GM21737 (cell line): ENCODE results near the gene SULT4A1.
"Not testable (repeated sequence)": the region's sequence is repeated elsewhere in the genome, so short reads cannot be mapped to it uniquely, and the experiment has no call there.

Source experiments
- ATAC-seq: cut with Tn5 transposase; IDR thresholded peaks from one replicate; pipeline ENCODE4 v1.9.1; 2021; ENCODE audit warnings: mild to moderate bottlenecking, moderate library complexity; ENCODE audit not compliant: unreplicated experiment

The SULT4A1 gene

DNA sequence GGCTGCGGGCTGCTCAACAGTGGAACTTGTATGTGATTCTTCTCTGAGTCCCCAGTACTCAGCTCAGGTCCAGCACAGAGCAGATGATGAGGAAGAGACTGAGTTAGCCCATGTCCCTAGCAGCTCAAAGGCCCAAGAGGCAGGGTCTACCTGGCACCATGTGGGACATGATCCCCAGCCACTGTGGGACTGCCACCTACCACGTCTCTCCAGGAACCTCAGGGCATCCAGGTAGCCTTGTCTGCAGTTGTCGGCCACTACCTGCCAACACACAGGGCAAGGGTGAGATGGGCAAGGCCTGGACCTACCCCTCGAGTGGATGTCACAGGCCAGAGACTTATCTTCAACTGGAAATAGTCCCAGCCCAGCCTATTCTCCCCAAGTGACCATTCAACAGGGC is 25.1 kb upstream of the SULT4A1 start:
- no peak for ATAC-seq

DNA sequence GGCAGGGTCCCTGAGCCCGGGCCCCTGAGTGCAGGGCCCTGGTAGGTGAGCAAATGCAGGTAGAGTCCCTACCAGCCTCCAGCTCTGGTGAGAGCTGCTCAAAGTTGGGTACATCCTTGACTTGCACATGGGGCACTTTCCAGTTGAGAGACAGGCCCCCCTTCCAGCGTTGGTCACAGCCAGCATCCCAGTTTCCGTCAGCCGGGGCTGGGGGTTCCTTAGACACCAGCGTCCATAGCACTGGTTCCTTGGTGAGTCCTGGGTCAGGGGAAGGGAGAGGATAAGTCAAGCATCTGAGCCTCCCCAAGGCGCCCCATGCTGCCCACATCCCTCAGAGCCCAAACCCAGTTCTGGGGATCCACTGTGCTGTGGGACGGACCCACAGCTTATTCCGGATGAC is 23.9 kb upstream of the SULT4A1 start:
- no peak for ATAC-seq

DNA sequence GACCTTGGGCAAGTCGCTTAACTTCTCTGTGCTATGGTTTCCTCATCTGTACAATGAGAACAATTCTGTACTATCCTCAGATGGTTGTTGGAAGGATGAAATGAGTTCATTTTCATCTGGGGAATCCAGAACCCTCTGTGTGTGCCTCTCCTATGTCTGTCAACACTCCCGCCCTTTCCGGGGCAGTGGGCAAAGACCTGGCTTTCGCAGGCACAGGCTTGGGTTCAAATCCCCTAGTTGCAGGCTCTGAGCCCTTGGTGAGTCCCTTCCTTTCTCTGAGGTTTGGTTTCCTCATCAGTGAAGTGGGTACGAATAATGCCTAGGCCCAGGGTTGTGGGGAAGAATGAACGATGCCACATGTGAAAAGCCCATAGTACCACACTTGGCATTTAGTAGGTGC is 23.5 kb upstream of the SULT4A1 start:
- no peak for ATAC-seq

DNA sequence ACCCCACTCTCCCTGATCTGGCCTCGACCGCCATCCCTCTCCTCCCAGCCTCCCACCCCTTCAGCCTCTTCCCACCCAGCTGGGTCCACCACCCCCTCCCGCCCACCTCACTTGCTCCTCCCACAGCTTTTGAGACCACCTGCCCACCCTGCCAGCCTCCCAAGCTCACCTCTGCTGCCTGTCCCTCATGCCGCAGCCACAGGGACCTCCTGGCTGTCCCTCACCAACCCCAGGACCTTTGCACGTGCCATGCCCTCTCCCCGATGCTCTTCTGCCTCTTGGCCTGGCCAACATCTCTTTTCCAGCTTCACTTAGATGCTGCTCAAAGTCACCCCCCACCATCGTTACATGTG is 23.0 kb upstream of the SULT4A1 start:
- ATAC-seq = no peak

DNA sequence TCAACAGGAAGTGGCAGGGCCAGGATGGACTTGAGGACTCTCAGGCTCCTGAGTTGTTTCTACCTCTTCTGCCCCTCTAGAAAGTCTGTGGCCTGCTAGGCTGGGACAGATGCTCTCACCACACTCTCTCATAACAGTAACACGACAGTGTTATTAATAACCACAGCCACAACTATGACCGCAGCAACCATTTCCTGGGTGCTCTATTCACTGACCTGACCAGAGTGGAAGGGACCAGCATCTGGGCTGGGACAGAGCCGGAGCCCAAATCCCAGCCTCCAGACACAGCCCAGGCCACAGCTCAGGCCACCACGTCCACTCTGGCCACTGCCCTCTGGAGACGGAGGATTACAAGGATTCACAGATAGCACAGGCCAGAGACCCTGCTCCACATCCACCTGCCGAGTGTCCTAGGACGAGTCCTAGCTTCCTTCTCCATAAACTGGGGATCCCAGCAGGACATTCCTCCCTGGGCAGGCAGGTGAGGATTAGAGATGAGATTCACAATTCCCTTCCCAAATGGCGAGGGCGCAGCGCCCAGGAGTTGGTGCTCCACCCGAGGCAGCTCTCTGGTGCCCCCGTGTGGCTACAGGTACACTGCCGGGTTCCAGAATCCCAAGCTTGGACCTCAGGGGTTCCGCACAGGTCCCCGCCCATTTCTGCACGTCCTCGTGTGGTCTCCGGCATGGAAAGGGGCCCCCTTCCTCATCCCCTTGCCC is 22.4 kb upstream of the SULT4A1 start:
- ATAC-seq = no peak

DNA sequence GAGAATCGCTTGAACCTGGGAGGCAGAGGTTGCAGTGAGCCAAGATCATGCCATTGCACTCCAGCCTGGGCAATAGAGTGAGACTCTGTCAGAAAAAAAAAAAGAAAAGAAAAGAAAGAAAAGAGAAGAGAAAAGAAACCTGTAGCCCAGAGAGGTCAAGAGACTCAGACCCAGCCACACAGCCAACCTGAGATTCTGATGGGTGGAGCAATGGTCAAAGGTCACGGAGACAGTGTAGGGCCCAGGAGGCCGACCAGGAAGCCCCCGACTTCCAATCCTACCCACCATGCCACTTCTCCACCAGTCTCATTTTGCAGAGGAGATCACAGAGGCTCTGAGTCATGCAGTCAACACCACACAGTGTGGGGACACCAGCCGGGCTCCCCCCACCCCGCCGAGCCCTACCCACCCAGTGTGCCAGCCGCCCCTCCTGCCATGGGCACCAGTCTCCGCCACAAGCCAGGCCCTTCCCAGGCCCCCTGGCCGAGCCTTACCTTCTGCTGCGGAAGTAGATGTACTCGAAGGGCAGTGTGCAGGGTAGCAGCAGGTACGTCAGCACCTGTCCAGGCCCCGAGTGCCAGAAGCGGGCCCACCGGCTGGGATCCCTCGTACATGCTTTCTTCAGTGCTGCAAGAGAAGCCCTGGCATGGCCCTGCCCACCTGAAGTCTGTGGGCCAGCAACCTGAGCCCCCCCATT is 21.6 kb upstream of the SULT4A1 start:
- ATAC-seq = no peak

DNA sequence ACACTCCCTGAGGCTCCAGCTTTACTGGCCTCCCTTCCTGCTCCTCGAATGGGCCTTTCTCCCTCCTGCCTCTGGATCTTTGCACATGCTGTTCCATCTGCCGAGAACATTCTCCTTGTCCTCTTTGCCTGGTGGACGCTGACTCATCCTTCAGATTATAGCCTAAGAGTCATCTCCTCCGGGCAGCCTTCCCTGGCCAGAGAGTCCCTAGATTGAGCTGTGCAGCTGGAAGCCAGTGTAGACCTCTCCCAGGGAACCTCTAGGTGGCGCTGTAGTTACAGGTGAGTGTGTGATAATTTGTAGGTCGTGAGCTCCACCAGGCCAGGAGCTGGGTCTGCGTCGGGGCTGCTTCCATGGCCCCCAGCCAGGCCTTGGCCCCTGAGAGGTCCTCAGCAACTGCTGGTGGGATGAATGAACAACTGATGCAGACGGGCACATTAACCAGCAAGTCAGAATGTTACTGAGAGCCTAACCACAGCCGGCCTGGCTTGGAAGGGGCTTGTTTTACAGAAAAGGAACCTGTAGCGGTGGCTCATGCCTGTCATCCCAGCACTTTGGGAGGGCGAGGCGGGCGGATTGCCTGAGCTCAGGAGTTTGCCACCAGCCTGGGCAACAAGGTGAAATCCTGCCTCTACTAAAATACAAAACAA is 20.8 kb upstream of the SULT4A1 start:
- ATAC-seq = no peak

DNA sequence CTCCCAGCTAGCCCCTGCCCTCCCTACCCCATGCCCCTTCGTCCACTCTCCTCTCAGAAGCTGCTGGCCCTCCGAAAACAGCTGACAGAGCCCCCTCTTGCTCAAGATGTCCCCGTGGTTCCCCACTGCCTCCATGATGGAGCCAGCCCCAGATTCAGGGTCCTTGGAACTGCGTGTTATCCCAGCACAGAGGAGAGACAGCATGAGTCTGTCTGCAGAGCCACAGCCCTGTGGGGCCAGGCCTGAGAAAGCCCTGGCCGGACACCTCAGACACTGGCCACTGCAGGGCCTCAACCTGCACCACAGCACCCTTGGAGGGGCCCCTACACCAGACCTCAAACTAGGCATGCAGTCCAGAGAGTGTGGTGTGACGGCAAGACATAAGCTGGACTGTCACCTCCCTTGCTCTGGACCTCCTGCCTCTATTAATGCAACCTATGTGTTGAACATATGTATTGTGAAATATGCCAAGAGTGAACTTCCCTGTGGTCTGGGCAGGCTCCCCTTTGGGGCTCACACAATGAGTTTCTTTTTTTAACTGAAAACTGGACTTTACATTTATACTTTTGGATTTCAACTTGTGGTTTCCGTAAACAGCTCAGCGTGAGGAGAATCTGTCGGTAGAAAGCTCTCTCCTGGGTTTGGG is 19.9 kb upstream of the SULT4A1 start:
- ATAC-seq = no peak

DNA sequence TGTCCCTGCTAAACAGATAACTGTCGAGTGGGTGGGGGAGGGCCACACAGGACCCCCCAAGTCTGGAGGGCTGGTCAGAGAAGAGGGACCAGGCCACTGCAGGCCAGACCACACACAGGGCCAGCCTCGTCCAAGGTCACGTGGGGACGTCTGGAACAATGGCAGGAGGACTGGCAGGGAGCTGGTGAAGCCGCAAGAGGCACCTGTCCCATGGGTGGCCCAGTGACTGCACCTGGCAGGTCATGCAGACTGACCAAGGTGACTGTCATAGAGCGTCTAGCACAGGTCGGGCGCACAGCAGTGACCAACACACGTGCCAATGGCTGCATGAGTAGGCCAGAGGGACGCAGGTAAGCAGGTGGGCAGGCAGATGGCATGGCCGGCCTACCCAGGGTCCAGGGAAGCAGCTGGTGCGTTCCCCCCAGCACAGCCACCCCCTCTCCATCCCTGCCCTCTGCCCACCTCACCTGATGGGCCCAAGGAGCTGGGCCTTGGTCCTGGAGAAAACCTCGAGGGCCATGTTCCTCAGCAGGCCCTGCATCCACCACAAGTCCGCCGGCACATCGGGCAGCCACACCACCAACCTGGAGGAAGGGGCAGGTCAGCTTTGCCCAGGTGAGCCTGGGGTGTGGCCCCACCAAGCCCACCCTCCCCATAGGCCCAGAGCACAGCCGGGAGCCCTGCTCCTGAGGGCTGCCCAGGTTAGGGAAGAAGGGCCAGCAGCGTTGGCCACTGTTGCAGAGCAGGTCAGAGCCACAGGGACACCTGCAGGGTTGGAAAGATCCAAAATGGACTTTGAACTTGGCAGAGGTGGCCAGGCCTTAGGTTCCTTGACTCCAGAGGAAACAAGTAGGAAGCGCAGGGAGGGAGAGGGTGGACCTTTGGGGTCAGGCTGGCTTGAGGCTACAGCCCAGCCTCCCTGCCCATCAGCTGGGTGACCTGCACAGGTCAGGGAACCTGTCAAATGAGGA is 19.1 kb upstream of the SULT4A1 start:
- ATAC-seq = no peak

DNA sequence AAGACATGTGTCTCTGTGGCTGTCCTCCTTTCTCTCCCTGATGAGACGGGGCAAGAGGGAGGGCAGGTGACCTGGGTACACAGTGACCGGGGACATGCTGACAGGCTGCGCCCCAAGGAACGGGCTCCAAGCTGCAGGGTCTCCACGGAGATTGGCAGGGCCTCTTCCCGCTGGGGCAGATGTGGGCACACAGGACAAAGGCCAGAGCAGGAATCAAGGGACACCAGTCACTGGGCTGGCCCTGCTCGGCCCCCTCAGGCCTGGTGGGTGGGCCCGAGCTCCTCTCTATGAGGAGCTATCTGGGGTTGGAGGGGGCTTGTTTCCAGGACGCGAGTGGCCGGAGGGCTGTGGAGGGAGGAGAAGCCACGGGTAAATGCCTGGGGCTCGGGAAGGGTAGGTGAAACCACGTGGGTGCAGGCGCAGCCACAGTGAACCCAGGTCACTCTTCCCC is 18.3 kb upstream of the SULT4A1 start:
- no peak for ATAC-seq

DNA sequence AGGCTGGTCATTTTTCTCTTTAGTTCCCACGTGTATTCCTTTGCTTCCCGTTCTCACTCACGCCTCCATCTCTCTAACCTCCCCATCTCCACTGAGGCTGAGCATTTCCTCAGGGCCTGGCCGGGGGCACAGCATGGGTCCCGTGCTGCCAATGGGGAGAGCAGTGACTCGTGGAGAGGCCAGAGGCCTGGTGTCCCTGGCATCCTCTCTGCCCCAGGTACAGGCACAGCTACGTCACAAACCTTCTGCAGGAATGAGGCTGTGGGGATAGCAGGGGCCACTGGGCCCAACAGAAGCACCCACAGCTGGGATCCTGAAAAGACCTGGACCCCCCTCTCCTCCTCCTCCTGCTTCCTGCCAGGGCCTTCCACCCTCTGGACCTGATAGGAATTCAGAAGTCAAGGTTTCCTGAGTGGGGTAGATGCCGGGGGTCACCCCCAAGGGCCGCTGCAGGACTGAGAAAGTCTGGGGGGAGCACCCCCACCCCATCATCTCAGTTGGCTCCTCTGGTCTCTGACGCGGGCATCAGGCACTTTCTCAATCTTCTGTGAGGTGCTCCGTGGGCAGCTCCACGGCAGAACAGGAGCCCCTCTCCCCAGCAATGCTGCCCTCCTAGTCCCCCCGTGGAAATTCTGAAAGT is 17.7 kb upstream of the SULT4A1 start:
- no peak for ATAC-seq

DNA sequence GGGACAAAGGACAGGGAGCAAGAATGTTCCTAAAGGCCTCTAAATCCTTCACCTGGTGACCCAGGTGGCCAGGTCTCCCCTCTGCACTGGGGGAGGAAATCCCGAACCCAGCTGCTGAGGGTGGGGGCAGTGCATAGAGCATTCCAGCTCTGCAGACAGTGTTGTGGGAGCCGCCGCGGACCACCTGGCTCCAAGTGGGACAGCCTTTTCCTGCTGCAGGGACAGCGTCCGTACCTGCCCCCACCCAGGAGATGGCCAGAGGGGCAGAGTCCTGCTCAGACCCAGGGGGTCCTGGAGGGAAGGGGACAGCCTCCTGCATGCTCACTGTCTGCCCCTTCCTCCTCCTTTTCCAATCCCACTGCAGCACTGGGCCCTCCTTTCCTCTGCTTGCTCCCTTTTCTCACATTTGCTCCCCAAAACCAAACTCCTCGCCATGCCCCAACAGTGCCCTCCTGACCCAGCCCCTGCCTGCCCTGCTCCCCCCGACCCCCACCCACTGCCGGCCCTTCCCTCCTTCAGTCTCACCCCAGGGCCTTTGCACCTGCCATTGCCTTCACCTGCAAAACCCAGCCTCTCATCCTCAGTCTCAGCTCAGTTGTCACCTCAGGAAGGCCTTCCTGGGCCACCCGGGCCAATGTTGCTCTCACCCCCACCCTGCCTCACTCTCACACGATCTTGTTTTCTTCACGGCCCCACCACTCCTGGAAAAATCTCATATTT is 16.7 kb upstream of the SULT4A1 start:
- ATAC-seq = no peak

DNA sequence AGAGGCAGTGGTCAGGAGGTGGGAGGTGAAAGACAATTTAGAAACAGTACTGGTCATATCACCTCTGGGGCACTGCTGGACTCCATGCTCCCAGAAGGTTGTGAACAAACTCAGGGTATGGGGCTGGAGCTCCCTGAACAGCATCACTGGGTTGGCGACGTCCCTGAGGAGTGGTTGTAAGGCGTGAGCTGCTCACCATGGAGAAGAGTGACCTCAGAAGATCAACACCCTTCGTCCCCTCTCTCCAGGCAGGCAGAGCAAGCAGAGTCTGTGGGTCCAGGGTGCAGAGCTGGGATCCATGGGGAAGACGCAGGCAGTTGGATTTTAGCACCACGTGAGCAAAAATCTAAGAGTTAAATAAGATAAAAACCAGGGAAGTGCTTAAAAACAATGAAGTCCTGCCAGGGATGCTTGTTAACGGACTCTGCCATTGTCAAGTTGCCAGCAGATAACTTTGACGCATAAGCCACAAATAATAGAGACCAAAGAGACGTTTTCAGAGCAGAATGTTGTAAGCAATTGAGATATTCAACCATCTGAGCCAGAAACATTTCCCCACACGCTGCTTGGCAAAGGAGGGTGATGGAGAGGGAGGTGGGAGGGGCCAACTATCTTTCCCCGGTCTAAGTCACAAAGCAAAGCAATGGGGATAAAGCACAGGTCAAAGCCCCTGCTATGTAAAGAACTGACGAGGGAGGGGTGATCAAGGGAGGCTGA is 15.9 kb upstream of the SULT4A1 start:
- ATAC-seq = no peak

DNA sequence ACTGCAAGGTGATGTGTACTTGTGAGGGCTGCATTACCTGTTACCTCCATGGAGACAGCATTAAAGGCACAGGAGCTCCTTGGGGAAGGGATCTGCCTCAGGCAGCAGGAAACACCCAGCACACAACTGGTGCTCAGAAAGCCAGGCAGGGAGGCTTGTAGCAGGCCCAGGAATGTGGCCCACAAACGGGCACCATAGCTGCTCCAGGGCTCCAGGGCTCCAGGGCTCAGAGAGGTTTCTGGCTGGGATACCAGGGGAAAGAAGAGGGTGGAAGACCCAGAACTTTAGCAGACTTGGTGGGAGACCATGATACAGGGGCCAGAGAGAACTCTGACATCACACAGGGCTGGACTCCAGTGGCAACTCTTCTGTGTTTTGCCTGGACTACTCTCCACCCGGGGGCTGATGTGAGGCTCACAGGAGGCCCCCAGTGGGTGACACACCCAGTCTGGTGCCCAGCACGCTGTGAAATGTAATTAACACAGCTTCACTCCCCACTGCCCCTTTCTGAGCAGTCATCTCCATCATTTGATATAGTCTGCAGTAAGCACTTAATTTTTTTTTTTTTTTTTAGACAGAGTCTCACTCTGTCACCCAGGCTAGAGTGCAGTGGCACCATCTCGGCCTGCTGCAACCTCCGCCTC is 14.7 kb upstream of the SULT4A1 start:
- no peak for ATAC-seq

DNA sequence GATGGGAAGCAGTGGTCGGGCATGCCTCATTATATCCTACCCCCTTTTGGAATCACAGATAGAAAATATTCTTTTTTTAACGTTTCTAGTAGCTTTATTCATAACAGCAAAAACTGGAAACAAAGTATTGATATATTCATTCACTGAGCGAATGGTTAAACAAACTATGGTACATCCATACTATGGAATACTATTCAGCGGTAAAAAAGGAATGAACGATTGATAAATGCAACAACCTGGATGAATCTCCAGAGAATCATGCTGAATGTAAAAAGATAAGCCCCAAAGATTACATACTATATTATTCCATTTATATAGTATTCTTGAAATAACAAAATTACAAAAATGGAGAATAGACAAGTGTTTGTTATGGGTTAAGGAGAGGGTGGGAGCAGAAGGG is 7.5 kb upstream of the SULT4A1 start:
- no peak for ATAC-seq

DNA sequence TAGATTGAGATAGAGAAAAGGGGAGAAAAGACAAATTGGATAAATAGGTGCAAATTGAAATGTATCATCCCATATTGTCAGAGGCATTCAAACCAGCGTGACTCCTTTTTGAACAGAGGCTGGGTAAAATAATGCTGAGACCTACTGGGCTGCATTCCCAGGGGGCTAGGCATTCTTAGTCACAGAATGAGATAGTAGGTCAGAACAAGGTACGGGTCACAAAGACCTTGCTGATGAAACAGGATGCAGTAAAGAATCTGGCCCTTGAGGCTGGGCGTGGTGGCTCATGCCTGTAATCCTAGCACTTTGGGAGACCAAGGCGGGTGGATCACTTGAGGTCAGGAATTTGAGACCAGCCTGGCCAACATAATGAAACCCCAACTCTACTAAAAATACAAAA is 6.7 kb upstream of the SULT4A1 start:
- not testable (repeated sequence) for ATAC-seq

DNA sequence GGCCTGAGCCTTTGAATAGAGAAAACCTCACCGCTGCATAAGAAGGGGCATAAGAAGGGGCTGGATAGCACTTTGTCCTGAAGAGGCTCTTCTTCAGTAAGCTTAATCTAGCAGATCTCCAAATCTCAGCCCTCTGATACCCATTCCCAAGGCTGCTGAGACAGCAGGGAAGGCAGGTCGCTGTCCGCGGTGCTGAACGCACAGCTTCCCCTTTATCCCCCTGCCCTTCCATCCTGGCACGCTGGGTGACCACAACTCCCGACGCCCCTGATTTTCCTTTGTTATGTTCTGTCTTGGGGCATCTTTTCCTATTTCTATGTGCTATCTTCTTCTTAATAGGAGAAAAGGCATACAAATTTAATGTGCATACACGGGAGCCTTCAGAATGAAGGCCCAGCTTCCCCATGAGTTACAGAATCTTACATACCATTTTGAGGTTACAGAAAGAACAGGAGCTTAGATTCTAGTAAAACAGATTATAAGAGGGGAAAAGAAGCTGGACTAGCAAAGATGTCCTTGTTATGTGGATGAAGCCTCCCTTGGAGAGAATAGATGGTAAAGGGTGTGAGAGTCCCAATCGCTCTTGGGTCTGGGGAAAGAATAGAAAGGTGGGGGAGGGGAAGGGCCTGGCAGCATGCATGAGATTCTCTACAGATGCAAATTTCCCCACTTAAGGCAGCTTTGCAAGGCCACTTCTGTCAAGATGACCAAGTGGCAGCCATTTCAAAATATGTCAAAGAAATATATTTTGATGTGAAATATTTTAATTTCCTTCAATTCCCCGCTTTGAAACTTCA is 5.7 kb upstream of the SULT4A1 start:
- no peak for ATAC-seq

DNA sequence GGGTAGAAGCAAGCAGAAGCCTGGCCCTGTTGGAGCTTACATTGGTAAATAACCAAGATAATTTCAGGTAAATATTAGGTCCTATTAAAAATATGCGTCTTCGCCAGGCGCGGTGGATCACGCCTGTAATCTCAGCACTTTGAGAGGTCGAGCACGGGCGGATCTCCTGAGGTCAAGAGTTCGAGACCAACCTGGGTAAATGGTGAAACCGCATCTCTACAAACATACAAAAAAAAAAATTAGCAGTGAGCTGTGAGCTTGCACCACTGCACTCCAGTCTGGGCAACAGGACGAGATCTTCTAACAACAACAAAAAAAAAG is 529 bp upstream of the SULT4A1 start:
- no peak for ATAC-seq
